GM19025 (cell line): Measurements from ENCODE around the gene ESR2.
"Not testable (repeated sequence)": the region's sequence is repeated elsewhere in the genome, so short reads cannot be mapped to it uniquely, and the experiment has no call there.

ENCODE experiments used
- ATAC-seq: cut with Tn5 transposase; IDR thresholded peaks from one replicate; pipeline ENCODE4 v1.9.1; 2021; ENCODE audit warnings: mild to moderate bottlenecking, low read depth, moderate library complexity; ENCODE audit not compliant: unreplicated experiment

The ESR2 gene

DNA sequence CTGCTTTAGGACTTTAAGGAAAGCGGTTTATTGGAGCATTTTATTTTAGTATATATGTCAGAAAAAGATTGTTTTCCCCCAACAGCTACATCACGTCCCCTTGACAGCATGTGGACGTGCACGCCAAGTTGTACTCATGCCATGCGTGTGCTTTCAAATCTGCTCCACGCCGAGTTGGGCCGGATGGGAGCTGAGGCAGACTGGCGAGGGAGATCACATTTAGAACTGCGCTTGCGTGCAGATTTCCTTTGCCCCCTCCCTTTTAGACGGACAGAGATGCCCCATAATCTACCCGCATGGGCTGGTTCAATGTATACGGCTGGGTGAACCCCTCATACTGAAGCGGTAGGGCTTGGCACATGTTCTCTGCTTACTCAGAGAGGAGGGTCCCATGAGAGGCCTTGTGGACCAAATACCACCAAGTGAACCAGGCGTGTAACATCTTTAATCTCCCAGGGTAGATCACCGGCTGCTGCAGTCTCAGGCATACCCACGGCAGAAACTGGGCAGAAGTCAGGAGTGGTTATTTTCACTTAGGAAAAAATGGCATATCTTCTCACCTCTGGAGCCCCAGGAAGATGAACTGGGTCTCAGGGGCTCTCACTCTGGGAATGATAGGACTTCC, 92.1 kb downstream of the ESR2 start:
- no peak for ATAC-seq

- ATAC-seq, result no peak
Measured at GRCh38 chr14:64201296-64201695, 92.9 kb downstream of the ESR2 start.

DNA sequence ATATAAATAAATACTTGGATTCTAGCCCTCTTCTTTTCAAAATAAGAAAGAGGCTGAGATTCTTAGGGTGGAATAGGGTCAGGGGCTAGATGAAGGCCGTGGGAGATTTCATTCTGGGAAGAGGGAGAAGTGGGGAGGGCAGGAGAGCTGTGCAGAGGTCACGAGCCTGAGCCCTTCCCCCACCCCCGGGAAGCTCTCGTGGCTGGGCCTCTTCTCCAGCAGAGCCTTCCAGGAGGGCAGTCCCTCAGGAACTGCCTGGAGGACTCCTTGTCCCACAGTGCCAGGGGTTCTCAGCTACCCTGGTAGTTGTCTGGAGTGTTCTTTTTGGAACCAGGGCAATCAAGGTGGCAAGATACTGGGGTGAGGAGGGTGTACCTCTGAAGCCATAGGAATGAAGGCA, 94.0 kb downstream of the ESR2 start:
- no peak for ATAC-seq

DNA sequence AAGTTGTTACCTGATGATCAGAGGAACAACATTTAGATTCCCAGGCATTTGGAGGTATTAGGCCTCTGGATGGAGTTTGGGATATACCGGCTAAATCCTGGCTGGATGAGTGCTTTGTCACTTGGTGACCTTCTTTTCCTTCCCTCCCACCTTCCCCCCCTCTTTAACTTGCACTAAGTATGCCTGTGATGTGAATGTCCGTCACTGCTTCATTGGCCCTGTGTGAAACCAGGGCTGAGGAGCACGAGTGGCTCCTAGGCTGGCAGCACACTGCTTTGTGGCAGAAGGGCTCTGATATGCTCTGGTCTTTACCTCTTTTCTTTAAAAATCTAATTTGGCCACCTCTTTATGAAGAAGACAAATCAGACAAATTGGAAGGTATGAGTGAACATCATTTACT, 95.7 kb downstream of the ESR2 start:
- ATAC-seq, result no peak

DNA sequence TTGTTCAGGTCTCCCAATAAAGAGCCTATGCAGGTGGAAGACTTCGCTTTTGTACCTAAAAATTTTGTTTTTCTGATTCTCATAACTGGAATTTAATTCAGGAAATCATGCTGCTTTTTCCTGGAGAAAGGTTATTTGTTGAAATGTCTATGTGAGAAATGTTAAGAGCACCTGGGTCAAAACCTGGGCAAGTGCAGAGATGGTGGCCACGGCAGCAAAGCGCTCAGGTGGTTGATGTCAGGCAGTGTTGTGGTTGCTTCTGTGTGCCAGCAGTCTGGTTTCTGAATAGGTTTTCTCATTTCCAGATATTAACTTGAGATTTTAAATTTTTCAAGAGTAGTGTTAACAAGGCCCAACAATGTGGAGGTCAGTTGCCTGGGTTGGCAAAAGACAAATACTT, 96.2 kb downstream of the ESR2 start:
- ATAC-seq, result no peak

DNA sequence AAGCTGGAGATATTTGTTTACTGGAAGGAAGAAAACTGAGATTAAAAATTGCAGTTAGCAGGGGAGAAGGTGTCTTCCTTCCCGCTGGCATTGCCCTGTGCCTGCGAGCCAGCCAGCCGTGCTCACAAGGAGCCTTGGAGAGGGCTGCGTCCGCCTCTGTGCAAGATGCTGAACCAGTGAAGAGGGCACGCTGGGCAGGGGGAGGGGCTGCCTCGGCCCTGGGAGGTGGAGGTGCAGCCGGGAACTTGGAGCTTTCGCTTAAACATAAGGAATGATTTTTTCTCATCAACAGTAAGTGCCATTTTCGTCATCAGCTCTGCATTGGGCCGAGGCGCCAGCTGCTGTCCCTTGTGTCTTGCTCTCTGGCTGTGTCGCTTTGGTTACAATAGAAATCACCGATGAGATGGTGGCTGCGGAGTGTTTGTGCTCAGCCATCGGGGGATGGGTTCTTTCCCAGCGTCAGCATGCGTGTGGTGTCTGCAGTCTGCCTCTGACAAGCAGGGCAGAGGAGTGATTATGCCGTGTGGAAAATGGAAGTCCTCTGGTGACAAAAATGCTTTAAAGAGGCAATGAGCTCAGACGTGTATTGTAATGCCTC, 97.3 kb downstream of the ESR2 start:
- no peak for ATAC-seq

- no peak for ATAC-seq
Measured at GRCh38 chr14:64196056-64196455, 98.1 kb downstream of the ESR2 start.

GRCh38 chr14:64195199-64195598, 99.0 kb downstream of the ESR2 start:
- ATAC-seq, result no peak

DNA sequence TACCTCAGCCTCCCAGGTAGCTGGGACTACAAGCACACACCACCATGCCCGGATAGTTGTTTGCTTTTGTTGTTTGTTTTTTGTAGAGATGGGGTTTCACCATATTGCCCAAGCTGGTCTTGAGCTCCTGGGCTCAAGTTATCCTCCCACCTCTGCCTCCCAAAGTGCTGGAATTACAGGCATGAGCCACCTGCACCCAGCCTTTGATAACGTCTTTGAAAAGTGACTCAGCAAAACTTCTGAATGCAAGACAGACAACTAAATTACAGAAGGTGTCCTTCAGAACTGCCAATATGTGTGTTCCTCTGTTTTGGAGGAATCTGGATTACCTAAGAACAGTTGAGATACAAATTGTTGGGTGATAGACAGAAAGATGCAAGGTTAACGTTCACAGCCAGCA, 99.8 kb downstream of the ESR2 start:
- no peak for ATAC-seq

DNA sequence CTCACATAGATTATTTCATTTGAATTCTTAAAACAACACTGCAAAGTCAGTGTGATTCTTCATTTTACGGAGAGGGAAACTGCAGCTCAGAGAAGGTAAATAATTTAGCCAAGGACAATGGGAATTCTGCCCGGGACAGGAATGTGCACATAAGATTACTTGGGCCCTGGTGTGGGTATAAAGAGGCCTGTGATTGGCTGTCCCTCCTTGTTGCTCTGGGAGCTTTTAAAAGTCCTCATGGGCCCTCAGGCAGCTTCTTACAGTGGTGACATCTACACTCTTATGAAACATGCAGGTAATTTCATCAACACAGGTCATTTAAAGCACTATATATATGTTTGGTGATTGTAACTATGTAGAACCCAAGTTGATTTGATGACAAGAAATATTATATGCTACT, 100.3 kb downstream of the ESR2 start:
- ATAC-seq, result no peak

DNA sequence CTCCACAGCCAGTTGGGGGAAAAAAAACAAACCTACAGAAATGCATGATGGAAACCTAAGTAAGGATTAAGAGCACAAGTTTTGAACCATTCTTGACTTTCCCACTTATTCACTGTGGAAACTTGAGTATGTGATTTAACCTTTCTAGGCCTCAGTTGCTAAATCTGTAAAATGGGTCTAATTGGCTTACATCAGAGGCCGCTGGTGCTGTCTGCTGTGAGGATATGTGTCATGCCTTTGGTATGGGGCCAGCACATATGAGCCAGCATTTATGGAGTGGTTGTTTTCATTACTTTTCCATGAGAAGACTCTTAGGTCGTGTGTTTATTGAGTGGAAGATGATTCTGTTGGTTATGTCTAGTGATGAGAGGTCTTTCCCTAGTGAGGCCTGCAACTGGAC, 102.4 kb downstream of the ESR2 start:
- ATAC-seq, result no peak

- ATAC-seq, result no peak
Measured at GRCh38 chr14:64190974-64191502, 103.1 kb downstream of the ESR2 start.

DNA sequence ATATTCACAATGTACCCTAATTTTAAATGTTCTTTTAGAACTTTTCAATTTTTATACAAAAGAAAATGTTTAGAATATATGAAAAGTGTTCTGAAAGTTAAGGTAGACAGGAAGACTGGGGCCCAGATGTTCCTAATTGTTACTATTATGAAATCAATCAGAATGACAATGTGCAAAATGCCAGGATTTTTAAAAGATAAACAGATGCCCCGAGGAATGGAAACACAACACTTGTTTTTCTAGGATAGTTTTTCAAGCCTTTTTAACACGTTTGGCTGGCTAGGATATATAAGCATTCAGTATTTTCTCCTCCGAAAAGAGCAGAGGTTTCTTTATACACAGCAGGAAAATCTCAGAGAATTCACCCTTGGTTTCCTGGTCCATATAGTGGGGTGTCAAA, 106.8 kb downstream of the ESR2 start:
- no peak for ATAC-seq

- no peak for ATAC-seq
Measured at GRCh38 chr14:64186231-64187129, 107.7 kb downstream of the ESR2 start.

GRCh38 chr14:64185184-64185583, 109.0 kb downstream of the ESR2 start:
- ATAC-seq, result no peak

DNA sequence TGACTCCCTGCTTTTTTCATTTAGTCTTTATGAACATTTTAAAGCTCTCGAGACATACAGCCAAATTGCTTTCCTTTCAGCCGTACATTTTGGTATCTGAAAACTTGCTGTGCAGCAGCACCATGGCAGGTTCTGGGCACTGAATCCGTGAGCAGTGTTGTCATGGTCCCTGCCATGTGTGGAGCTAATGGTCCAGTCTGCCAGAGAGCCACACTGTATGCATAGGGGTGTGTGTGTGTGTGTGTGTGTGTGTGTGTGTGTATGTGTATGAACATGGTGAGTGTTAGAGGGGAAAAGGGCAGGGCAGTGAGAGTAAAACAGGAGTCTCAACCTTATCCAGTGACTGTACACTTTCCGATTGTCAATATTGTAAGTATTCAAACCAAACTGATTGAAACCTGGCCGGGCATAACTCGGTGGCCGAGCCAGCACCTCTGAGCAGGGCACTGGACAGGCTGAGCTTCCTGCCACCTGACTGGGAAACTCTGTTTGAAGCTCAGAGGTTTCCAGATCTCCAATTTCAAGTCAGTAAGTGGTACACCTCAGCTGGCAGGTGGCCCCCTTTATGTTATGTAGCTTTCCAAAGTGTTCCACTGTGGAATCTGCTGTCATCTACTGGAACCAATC, 110.0 kb downstream of the ESR2 start:
- ATAC-seq, result no peak

- not testable (repeated sequence) for ATAC-seq
Measured at GRCh38 chr14:64182908-64183307, 111.3 kb downstream of the ESR2 start.

- ATAC-seq, result no peak
Measured at GRCh38 chr14:64178814-64179213, 115.4 kb downstream of the ESR2 start.

DNA sequence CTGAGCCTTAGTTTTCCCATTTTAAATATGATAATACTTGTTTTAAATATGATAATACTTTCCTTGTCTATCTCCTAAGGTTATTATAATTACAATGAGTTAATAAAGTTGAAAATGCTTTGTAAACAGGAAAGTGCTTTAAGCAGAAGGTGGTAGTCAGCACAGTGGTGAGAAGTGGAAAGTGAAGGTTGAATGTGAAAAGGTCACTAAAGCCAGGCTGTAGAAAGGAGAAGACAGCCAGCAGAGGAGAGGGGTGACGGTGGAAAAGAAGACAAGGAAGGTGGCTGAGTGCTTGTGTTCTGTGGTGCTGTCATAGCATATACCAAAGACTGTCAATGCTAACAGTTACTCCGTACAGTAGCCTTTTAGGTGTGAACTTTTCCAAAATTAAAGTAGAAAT, 117.8 kb downstream of the ESR2 start:
- ATAC-seq, result no peak

DNA sequence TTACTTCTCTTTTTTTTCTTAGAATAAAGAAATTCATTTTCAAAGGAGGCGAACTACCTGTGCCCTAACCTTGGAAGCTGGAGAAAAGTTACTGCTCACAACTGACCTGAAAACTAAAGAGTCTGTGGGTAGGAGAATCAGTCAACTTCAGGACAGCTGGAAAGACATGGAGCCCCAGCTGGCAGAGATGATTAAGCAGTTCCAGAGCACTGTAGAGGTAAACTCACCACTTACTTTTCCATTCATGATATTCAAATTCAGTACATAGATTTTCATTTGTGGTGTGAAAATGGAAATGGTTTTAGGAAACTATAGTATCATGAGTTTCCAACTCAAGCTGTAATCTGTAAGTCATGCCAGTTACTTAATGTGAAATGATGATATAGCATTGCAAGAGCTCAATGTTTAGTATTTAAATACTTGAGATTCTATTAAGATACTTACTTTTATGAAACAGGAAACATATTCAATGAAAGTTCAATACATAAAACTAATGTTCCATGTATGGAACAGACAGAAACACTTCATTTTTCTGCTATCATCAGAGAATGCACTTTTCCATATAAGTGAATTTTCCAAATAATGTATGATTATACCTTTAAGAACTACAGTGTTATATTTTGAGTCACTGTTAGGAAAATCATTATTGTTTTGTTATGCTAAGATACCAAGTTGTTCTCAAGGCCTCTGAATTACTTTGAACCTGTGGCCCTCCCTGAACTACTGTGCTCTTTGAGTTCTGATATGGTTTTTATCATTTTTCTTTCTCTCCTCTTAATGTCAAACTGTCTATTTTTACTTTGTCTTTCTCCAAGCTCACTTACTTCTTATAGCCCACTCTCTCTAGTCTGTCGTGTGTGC, 119.0 kb downstream of the ESR2 start:
- ATAC-seq, result no peak
